HUES64 (cell line): Measurements from ENCODE around the gene CROT.

Experiments used
- H3K27ac ChIP-seq: 2 replicates; pipeline ENCODE4 v1.7.0; 2013; ENCODE audit warnings: low read depth, low read length, inconsistent platforms
- H3K27me3 ChIP-seq: 2 replicates; pipeline ENCODE4 v1.6.1; 2013; ENCODE audit warnings: mild to moderate bottlenecking, low read length; ENCODE audit not compliant: insufficient read depth
- H3K36me3 ChIP-seq: 2 replicates; pipeline ENCODE4 v1.6.1; 2013; ENCODE audit warnings: mild to moderate bottlenecking, low read length; ENCODE audit not compliant: insufficient read depth
- H3K4me1 ChIP-seq: 2 replicates; pipeline ENCODE4 v1.6.1; 2013; ENCODE audit warnings: mild to moderate bottlenecking, low read length, moderate library complexity; ENCODE audit not compliant: insufficient read depth
- H3K4me3 ChIP-seq: 2 replicates; pipeline ENCODE4 v1.5.1; 2013; ENCODE audit warnings: mild to moderate bottlenecking, low read length, moderate library complexity
- H3K9ac ChIP-seq: 2 replicates; pipeline ENCODE4 v1.6.1; 2013; ENCODE audit warnings: mild to moderate bottlenecking, low read depth, low read length
- H3K9me3 ChIP-seq: 2 replicates; pipeline ENCODE4 v1.6.1; 2013; ENCODE audit warnings: low read depth, low read length; ENCODE audit not compliant: insufficient read depth
- WGBS: fragments of 150-250, 120-280 bp; methylation state at CpG from one replicate; pipeline ENCODE4 v1.1.7; 2013; ENCODE audit warnings: missing lambda C conversion rate; 5-methylcytosine and 5-hydroxymethylcytosine counted together

CROT gene

GRCh38 chr7:87414794-87415188 lies 69.3 kb downstream of the CROT start:
- 86% methylated on average over 2 of the region's 2 CpGs for WGBS
- no peaks in the 10 kb centered on the region for H3K9me3 ChIP-seq
- no peaks in the 10 kb centered on the region for H3K4me1 ChIP-seq
- H3K4me3 ChIP-seq = no peak overlapping the region
- no peak overlapping the region for H3K9ac ChIP-seq
- H3K27me3 ChIP-seq = no peaks in the 10 kb centered on the region
- no peak overlapping the region for H3K27ac ChIP-seq
- no peaks in the 10 kb centered on the region for H3K36me3 ChIP-seq

DNA sequence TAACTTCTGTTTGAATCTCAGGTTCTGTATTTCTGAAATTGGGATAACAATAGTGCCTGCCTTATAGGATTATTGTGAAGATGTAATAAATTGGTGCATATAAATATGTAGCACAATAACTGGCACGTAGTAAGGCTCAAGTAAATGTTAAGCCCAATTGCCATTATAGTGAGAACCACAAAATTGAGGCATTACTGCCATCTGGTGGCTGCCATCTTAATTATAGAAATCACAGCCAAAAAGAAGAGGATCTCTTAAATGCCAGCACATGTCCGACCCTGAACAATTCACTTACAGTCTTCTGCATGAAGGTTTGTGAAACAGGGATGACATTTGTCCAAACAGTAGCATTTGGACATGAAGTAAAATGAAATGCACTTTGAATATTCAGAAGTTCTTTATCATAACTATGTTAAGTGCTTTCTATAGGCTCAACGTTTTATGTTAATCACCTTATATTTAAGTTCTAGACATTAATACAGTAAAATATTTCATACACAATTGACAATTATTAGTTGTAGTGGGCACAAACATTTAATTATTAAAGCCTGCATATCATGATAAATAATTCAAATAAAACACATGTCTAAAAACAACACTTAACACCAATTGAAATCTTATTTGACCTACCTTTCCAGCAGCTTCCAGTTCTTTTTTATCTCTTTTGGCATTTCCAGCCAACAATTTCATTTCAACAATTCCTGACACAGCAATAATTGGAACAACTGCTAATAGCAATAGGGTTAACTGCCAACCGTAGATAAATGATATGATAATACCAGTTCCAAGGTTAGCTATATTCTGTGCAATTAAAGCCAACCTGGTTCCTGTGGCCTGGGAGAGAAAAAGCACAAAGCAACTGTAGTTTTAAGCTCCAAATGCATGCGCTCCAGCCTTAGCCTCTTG lies 71.5 kb downstream of the CROT start:
- no peak overlapping the region for H3K9ac ChIP-seq

GRCh38 chr7:87420173-87420572 lies 74.7 kb downstream of the CROT start:
- no peaks in the 10 kb centered on the region for H3K27me3 ChIP-seq
- H3K4me3 ChIP-seq = no peak overlapping the region
- H3K27ac ChIP-seq = no peak overlapping the region
- WGBS = 80% methylated on average over 4 of the region's 4 CpGs
- H3K4me1 ChIP-seq = no peaks in the 10 kb centered on the region
- H3K9me3 ChIP-seq = no peaks in the 10 kb centered on the region
- no peaks in the 10 kb centered on the region for H3K36me3 ChIP-seq
- H3K9ac ChIP-seq = no peak overlapping the region

More for the DNA sequence above, 71.5 kb downstream of the CROT start:
- no peaks in the 10 kb centered on the region for H3K9me3 ChIP-seq
- H3K27ac ChIP-seq = no peak overlapping the region
- H3K27me3 ChIP-seq = no peaks in the 10 kb centered on the region
- 71% methylated on average over 4 of the region's 5 CpGs for WGBS
- H3K4me1 ChIP-seq = no peaks in the 10 kb centered on the region
- no peak overlapping the region for H3K4me3 ChIP-seq
- no peaks in the 10 kb centered on the region for H3K36me3 ChIP-seq

DNA sequence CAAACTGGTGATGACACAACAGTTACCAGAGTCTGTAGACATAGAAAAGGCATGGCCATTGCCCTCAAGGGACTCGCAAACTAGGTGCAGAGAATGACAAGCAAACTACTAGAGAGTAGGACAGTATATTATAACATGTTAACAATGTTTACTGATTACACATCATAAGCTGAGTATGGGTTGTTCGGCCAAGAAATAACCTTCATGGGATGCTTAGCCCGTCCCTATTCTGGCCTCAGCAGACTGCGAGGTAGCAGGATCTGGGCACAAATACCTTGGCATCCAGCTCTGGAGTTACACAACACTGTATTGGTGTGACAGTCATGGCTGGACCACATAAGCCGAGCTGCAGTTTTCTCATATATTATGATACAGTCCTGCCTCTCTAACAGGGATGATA lies 78.6 kb downstream of the CROT start:
- Histone ChIP-seq H3K36me3 (no peaks in the 10 kb centered on the region), H3K27ac (no peak overlapping the region), H3K4me3 (no peak overlapping the region), H3K9ac (no peak overlapping the region), H3K27me3 (no peaks in the 10 kb centered on the region), H3K4me1 (no peaks in the 10 kb centered on the region), H3K9me3 (no peaks in the 10 kb centered on the region)
- WGBS = 92% methylated on average over 5 of the region's 5 CpGs

DNA sequence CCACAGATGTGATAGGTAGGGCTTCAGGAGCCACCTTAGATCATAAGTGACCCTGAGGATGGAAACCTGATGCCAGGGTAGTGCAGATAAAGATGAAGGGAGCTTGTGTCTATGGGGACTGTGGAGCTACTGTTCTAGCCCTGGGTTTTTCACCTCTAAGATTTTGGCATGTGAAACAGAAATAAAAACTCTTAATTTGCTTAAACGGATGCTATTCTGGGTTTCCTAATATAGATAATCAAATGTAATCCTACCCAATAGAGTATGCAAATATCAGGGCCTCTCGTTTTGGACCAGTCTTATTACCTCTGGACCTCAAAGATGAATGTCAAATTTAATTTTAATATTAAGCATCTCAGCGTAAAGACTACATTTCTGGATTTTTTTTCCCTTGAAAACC lies 80.7 kb downstream of the CROT start:
- H3K9me3 ChIP-seq = no peaks in the 10 kb centered on the region
- H3K27me3 ChIP-seq = no peaks in the 10 kb centered on the region
- no peak overlapping the region for H3K9ac ChIP-seq
- H3K4me1 ChIP-seq = no peaks in the 10 kb centered on the region
- no peak overlapping the region for H3K27ac ChIP-seq
- no peak overlapping the region for H3K4me3 ChIP-seq
- WGBS = 90% methylated on average over 3 of the region's 3 CpGs
- no peaks in the 10 kb centered on the region for H3K36me3 ChIP-seq

- Histone ChIP-seq H3K4me3 (no peak overlapping the region), H3K36me3 (no peaks in the 10 kb centered on the region), H3K27ac (no peak overlapping the region), H3K9me3 (no peaks in the 10 kb centered on the region), H3K27me3 (no peaks in the 10 kb centered on the region), H3K9ac (no peak overlapping the region), H3K4me1 (no peaks in the 10 kb centered on the region)
- 95% methylated on average over 3 of the region's 3 CpGs for WGBS
These were observed 81.8 kb downstream of the CROT start for GRCh38 chr7:87427288-87427687.

DNA sequence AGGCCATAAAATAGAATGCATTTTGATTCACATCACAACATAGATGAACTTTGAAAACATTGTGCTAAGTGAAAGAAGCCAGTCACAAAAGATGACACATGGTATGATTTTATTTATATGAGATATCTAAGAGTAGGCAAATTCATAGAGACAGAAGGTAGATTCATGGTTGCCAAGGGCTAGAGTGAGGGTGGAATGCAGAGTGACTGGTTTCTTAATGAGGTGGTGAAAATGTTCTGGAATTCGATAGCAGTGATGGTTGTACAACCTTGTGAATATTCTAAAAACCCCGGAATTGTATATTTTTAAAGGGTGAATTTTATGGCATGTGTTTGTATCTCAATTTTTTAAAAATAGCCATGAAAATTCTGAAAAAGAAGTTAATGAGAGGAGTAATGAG lies 87.1 kb downstream of the CROT start:
- no peaks in the 10 kb centered on the region for H3K4me1 ChIP-seq
- H3K36me3 ChIP-seq = no peaks in the 10 kb centered on the region
- H3K9me3 ChIP-seq = no peaks in the 10 kb centered on the region
- 95% methylated on average over 2 of the region's 2 CpGs for WGBS
- H3K27me3 ChIP-seq = no peaks in the 10 kb centered on the region
- no peak overlapping the region for H3K4me3 ChIP-seq
- H3K27ac ChIP-seq = no peak overlapping the region
- H3K9ac ChIP-seq = no peak overlapping the region

DNA sequence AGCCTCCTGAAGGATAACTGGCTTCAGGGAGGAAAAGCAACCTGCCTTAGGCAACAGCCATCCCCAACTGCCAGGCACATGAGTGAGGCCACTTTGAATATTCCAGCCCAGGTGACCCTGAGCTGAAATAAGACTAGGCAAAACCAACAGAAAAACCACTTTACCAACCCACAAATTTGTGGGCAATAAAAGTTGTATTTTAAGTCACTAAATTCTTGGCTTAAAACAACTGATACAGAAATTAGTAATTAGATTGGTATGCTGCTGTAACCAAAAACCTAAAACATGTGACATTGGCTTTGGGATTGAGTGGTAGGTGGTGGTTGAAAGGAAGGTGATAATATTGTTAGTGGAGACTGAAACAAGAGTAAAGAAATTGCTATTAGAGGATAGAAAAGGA lies 90.1 kb downstream of the CROT start:
- no peak overlapping the region for H3K9ac ChIP-seq
- no peak overlapping the region for H3K4me3 ChIP-seq
- H3K9me3 ChIP-seq = no peaks in the 10 kb centered on the region
- peaks cover 5% of the 10 kb centered on the region for H3K4me1 ChIP-seq
- no peaks in the 10 kb centered on the region for H3K27me3 ChIP-seq
- H3K27ac ChIP-seq = no peak overlapping the region
- no peaks in the 10 kb centered on the region for H3K36me3 ChIP-seq

- Histone ChIP-seq H3K27ac (no peak overlapping the region), H3K9ac (no peak overlapping the region), H3K4me3 (no peak overlapping the region), H3K36me3 (no peaks in the 10 kb centered on the region), H3K27me3 (no peaks in the 10 kb centered on the region), H3K4me1 (peaks cover 3% of the 10 kb centered on the region; the same call in 1 of the 2 replicates), H3K9me3 (no peaks in the 10 kb centered on the region)
- WGBS = 77% methylated on average over 3 of the region's 4 CpGs
These were observed 100.4 kb downstream of the CROT start for GRCh38 chr7:87445897-87446296.

- Histone ChIP-seq H3K4me3 (no peak overlapping the region), H3K4me1 (peaks cover 3% of the 10 kb centered on the region; the same call in 1 of the 2 replicates), H3K27me3 (no peaks in the 10 kb centered on the region), H3K9ac (no peak overlapping the region), H3K27ac (no peak overlapping the region), H3K36me3 (no peaks in the 10 kb centered on the region), H3K9me3 (no peaks in the 10 kb centered on the region)
- 95% methylated on average over 4 of the region's 4 CpGs for WGBS
These were observed 101.7 kb downstream of the CROT start for GRCh38 chr7:87447116-87447635.

DNA sequence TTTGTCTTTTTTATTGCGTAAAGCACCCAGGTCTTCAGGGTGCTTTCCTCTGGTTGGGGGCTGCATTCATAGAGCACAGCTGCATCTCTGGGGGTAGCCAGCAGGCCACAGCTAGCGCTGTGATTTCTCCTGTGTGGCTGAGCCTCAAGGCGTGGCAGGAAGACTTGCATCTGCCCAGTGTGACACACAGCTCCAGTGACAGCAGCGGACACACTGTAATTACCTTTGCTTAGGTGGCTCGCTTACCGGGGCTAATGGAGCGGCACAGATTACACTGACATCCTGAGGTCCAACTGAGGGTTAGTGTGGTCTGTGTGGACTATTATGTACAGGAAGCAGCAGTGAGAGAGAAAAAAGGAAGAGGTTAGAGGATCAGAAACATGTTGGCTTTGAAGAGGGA lies 102.9 kb downstream of the CROT start:
- H3K4me3 ChIP-seq = no peak overlapping the region
- H3K9me3 ChIP-seq = no peaks in the 10 kb centered on the region
- H3K9ac ChIP-seq = no peak overlapping the region
- H3K27me3 ChIP-seq = no peaks in the 10 kb centered on the region
- 93% methylated on average over 7 of the region's 7 CpGs for WGBS
- H3K4me1 ChIP-seq = peaks cover 3% of the 10 kb centered on the region; the same call in 1 of the 2 replicates
- H3K36me3 ChIP-seq = no peaks in the 10 kb centered on the region
- no peak overlapping the region for H3K27ac ChIP-seq
